Activated effector memory CD4-positive, alpha-beta T cell treated with anti-CD3 and anti-CD28 coated beads, Interleukin-2, amount 50 U/mL, for 16 hours (primary cell): ENCODE data around the gene SLC27A5.
"Not testable (repeated sequence)": the region's sequence is repeated elsewhere in the genome, so short reads cannot be mapped to it uniquely, and the experiment has no call there.

Experiments
- DNase-seq: peaks from one replicate; pipeline ENCODE4 v3.0.0-alpha.2; 2020

The SLC27A5 gene

GRCh38 chr19:58466089-58466759 is 45.6 kb downstream of the SLC27A5 start:
- DNase-seq: no peak

GRCh38 chr19:58460039-58460438 is 51.8 kb downstream of the SLC27A5 start:
- DNase-seq: no peak

DNA sequence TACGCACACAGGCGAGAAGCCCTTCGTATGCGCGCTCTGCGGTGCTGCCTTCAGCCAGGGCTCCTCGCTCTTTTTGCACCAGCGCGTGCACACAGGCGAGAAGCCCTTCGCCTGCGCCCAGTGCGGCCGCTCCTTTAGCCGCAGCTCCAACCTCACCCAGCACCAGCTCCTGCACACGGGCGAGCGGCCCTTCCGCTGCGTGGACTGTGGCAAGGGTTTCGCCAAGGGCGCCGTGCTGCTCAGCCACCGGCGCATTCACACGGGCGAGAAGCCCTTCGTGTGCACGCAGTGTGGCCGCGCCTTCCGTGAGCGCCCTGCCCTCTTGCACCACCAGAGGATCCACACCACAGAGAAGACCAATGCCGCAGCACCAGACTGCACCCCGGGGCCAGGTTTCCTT is 55.7 kb downstream of the SLC27A5 start:
- DNase-seq: no peak

- DNase-seq: no peak
Measured at GRCh38 chr19:58455306-58455705, 56.5 kb downstream of the SLC27A5 start.

- no peak for DNase-seq
Measured at GRCh38 chr19:58453743-58454142, 58.0 kb downstream of the SLC27A5 start.

GRCh38 chr19:58451358-58452101 is 60.3 kb downstream of the SLC27A5 start, which contains the start of gene ZNF324B:
Gene ZNF324B, plus strand, starts transcription at chr19:58451622. Its CDS starts 2,080 bp downstream, at chr19:58453702.
- DNase-seq: peak; percentile 99

- no peak for DNase-seq
Measured at GRCh38 chr19:58450856-58451357, 60.9 kb downstream of the SLC27A5 start.

DNA sequence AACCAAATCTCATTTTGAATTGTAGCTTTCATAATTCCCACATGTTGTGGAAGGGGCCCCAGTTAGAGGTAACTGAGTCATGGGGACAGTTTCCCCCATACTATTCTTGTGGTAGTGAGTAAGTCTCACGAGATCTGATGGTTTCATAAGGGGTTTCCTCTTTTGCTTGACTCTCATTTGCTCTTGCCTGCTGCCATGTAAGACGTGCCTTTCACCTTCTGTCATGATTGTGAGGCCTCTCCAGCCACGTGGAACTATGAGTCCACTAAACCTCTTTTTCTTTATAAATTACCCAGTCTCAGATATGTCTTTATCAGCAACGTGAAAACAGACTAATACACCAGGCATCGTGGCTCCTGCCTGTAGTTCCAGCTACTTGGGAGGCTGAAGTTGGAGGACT is 61.8 kb downstream of the SLC27A5 start:
- DNase-seq: not testable (repeated sequence)

- not testable (repeated sequence) for DNase-seq
Measured at GRCh38 chr19:58448860-58449259, 62.9 kb downstream of the SLC27A5 start.
